ENCODE results near the gene ERF. TPM values are rescaled to one million over a fixed set of nuclear protein-coding genes. Genes with fewer than 3 reads are reported as not detected.
A peak's percentile ranks its signal among the peaks of the same experiment; 100 is the strongest.
"Not testable (repeated sequence)": the region's sequence is repeated elsewhere in the genome, so short reads cannot be mapped to it uniquely, and the experiment has no call there.

ERF gene
- total RNA-seq, 1 donor from 2014 or later, result 11.6 TPM

DNA sequence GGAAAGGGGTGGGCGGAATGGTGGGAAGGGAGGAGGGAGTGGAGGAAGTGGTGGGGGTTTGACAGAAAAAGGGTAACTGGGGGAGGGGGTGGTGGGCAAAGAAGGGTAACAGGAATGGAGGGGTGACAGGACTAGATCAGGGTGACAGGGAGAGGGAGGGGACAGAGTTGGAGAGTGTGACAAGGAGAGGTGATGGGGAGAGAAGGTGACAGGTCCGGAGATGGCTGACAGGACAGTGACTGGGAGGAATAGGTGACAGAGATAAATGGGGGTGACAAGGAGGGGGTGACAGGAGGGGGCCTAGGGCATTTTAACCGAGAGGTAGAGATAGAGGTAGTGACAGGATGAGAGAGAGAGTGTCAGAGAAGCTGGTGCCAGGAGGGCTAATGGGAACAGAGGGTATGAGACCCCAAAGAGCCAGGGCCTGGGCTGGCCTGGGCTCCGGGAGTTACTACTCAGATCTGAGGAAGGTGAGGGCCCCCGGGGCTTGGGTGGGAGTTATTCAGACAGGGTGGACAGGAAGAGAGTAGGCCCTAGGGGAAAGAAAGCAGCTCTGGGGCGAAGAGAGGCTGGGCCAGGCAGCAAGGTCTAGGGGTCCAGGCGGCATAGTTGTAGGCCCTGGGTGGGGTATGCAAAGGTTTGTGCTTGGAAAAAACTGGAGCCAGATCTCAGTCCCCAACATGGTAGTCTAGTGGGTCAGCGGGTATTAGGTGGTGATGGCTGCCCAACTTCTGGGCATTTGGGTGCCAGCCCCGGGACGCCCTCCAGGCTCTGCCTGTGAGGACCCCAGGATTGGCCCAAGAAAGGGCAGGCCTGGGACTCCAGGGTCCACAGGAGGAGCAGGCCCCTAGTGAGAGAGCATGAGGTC is 14.8 kb upstream of the ERF start:
- DNase-seq (ENCODE audit: low read depth) (no peak), FAIRE-seq (no peak)
- Histone ChIP-seq H3K4me3 (ENCODE audit: low read depth, low read length) (peak overlapping the region; percentile 52), H3K36me3 (ENCODE audit: control insufficient read depth, insufficient read depth, low read length) (peaks cover 16% of the 10 kb centered on the region), H3K27me3 (ENCODE audit: control insufficient read depth, insufficient read depth, low read length) (no peaks in the 10 kb centered on the region)
- TF ChIP-seq, protein P1, sequence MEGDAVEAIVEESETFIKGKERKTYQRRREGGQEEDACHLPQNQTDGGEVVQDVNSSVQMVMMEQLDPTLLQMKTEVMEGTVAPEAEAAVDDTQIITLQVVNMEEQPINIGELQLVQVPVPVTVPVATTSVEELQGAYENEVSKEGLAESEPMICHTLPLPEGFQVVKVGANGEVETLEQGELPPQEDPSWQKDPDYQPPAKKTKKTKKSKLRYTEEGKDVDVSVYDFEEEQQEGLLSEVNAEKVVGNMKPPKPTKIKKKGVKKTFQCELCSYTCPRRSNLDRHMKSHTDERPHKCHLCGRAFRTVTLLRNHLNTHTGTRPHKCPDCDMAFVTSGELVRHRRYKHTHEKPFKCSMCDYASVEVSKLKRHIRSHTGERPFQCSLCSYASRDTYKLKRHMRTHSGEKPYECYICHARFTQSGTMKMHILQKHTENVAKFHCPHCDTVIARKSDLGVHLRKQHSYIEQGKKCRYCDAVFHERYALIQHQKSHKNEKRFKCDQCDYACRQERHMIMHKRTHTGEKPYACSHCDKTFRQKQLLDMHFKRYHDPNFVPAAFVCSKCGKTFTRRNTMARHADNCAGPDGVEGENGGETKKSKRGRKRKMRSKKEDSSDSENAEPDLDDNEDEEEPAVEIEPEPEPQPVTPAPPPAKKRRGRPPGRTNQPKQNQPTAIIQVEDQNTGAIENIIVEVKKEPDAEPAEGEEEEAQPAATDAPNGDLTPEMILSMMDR (IDR thresholded peaks at IDR 0.05; ENCODE audit: insufficient read depth, low read length, severe bottlenecking), result no peak

DNA sequence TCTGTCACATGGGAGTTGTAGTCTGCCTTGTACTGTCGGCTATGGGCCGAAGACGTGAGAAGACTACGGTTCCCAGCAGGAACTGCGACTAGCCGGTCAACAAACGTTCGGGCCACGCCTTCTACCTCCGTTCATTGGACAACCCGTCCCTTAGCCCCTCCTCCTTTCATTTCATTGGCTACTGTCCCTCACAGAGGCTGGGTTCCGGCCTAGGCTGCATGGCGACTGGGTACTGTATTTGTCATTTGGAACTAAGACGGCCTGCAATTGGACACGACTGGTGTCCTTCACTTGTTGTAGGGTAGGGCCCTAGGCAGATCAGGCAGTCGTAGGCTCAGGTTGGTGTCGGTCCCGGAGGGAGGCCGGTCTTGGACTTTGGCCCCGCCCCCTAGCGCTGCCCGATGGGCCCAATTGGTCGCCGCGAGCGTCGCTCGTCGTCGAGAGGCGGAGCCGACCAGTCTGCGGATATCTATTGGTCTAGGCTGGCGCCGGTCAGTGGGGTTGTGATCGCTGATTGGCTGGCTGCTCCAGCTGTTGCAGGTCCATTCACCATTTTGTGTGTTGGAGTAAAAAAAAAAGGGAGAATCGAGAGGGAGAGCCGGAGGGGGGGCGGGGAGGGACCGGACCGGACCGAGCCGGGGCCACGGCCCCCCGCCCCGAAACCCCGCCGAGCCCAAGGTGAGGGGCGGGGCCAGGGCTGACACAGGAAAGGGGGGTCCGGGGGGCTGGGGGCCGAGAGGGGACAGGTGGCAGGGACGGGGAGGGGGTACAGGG is 14.0 kb upstream of the ERF start, which contains the start of gene CIC:
CIC (plus strand) TSS at position 549 of the 774 bp plus-strand sequence. CDS start 2,532 bp downstream, outside the sequence.
- TF ChIP-seq, protein P1 (IDR thresholded peaks at IDR 0.05; ENCODE audit: insufficient read depth, low read length, severe bottlenecking), result no peak

DNA sequence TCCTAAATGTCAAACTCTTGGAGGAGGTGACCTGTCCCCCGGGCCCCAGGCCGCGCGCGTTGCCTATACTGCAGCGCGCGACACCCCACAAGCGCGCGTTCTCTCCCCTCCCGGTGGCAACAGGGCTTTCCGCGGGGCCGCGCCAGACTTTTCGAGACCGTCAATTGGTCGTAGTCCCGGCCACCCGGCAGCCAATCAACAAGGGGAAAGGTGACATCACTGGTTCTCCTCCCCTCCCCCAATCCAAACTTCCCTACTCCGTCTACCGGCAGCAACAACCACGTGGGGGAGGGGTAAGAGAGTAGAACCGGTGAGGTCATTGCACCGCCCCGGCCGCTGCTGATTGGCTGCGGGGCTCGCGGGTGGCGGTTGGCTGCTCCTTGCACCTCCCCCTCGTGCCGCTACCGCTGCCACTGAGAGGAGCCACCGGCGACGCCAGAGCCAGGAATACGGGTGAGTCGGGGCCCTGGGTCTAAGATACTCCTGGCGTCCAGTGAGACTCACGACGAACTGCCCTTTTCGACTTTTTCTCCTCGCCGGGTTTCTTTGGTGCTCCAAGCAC is 13.3 kb upstream of the ERF start:
- DNase-seq (ENCODE audit: low read depth) (peak; percentile 98), FAIRE-seq (no peak)
- peaks cover 5% of the 10 kb centered on the region for H3K36me3 ChIP-seq (ENCODE audit: control insufficient read depth, insufficient read depth, low read length)
- TF ChIP-seq, protein P1 (IDR thresholded peaks at IDR 0.05; ENCODE audit: insufficient read depth, low read length, severe bottlenecking), result no peak
- no peaks in the 10 kb centered on the region for H3K27me3 ChIP-seq (ENCODE audit: control insufficient read depth, insufficient read depth, low read length)
- peak overlapping the region; percentile 46 for H3K4me3 ChIP-seq (ENCODE audit: low read depth, low read length)

More for the DNA sequence above, 14.0 kb upstream of the ERF start, which contains the start of gene CIC:
- H3K27me3 ChIP-seq (ENCODE audit: control insufficient read depth, insufficient read depth, low read length), result no peaks in the 10 kb centered on the region
- peak within 1 kb of the TSS; percentile 52 for H3K4me3 ChIP-seq (ENCODE audit: low read depth, low read length)
- FAIRE-seq, result peak; percentile 100
- DNase-seq (ENCODE audit: low read depth), result peak; percentile 100
- H3K36me3 ChIP-seq (ENCODE audit: control insufficient read depth, insufficient read depth, low read length), result peaks cover 11% of the 10 kb centered on the region

DNA sequence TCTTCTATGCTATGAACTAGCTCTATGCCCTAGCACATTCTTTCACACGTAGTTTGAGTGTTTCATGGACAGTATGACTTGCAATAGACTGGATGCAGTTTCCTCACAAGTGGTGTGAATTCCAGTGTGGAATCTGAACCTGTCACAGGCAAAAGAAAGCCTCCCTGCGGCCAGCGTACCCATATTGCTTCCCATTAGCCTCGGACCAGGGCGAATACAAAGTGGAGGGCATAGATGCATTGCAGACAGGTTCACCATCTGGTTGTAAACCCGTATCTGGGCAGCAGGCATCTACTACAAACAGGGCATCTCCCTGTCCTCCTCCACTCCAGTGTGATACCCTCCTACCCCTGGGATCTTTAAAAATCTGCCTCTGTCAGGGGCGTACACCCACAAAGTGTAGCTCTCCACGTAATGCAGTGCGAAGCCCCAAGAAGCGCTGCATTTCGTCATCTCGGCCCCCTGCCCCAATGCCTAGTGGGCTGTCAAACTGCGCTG is 12.8 kb upstream of the ERF start:
- H3K27me3 ChIP-seq (ENCODE audit: control insufficient read depth, insufficient read depth, low read length), result no peaks in the 10 kb centered on the region
- TF ChIP-seq, protein P1 (IDR thresholded peaks at IDR 0.05; ENCODE audit: insufficient read depth, low read length, severe bottlenecking), result no peak
- no peak for DNase-seq (ENCODE audit: low read depth)
- peaks cover 3% of the 10 kb centered on the region for H3K36me3 ChIP-seq (ENCODE audit: control insufficient read depth, insufficient read depth, low read length)
- H3K4me3 ChIP-seq (ENCODE audit: low read depth, low read length), result peak overlapping the region; percentile 46
- FAIRE-seq, result no peak

DNA sequence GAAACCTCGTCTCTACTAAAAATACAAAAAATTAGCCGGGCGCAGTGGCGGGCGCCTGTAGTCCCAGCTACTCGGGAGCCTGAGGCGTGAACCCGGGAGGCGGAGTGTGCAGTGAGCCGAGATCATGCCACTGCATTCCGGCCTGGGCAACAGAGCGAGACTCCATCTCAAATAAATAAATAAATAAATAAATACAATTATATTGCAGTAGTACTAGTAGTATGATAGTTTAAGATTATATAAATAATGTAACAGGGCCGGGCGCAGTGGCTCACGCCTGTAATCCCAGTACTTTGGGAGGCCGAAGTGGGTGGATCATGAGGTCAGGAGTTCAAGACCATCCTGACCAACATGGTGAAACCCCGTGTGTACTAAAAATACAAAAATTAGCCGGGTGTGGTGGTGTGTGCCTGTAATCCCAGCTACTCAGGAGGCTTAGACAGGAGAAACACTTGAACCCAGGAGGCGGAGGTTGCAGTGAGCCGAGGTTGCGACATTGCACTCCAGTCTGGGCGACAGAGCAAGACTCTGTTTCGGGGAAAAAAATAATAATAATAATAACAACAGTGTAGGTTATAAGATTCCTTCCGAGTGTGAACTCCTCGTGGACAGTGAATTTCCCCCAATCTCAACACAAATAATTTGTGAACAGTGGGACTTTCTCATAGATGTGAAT is 12.1 kb upstream of the ERF start:
- not testable (repeated sequence) for DNase-seq (ENCODE audit: low read depth); H3K27me3 ChIP-seq (ENCODE audit: control insufficient read depth, insufficient read depth, low read length); FAIRE-seq; H3K36me3 ChIP-seq (ENCODE audit: control insufficient read depth, insufficient read depth, low read length); H3K4me3 ChIP-seq (ENCODE audit: low read depth, low read length)

DNA sequence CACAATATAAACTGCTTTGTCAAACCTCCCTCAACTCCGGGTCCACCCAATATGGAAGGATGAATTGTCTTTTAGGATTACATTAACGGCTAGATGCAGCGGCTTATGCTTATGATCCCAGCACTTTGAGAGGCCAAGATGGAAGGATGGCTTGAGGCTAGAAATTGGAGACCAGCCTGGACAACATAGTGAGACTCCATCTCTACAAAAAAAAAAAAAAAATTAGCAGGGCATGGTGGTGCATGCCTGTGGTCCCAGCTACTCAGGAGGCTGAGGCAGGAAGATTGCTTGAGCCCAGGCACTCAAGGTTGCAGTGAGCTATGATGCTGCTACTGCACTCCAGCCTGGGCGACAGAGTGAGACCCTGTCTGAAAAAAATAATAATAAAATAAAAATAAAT is 11.2 kb upstream of the ERF start:
- H3K36me3 ChIP-seq (ENCODE audit: control insufficient read depth, insufficient read depth, low read length); FAIRE-seq; DNase-seq (ENCODE audit: low read depth); H3K27me3 ChIP-seq (ENCODE audit: control insufficient read depth, insufficient read depth, low read length); H3K4me3 ChIP-seq (ENCODE audit: low read depth, low read length): not testable (repeated sequence)

Measured in bronchial epithelial cell (primary cell).